ENCODE data around the gene ARL2BP.

Gene ARL2BP

DNA sequence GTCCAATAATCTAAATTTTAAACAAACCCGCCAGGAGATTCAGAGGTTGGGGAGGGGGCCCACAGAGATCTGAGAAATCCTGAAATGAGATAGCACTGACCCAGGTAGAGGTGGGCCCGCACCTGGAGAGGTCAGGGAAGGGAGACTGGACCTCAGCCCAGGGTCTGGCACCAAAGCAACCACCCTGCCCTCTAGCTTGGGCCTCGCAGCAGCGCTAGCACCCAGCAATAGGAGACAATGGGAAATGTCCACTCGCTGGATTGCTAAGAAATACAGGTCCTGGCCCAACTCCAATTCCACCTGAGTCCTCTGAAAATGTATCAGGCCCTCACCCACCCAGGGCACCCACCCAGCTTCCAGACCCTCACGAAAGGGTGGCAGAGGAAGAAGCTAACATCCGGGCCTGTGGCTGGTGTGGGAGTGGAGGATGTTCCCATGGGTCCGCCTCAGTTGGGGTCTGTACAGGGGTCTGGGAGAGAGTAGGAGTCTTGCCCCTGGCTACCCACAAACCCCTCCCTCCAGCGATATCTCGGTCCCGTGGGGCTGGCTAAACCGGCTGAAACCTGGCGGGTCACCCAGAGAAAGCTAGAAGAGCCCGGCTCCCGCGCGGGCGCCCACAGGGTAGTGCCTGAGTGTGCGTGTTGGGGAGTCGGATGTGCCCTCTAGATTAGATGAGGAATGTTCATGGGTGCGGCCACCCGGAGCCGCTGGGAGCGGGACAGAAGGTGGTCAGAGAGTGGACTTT is 38.3 kb downstream of the ARL2BP start:
- Mint-ChIP-seq H3K27me3 (peaks cover 28% of the 10 kb centered on the region), H3K36me3 (ENCODE audit: insufficient read depth) (no peaks in the 10 kb centered on the region), H3K4me3 (peak overlapping the region; percentile 76), H3K9me3 (no peaks in the 10 kb centered on the region), H3K4me1 (peaks cover 19% of the 10 kb centered on the region), H3K27ac (ENCODE audit: low read depth) (no peak overlapping the region)
- DNase-seq (ENCODE audit: low spot score in 2 of 2): no peak
- ATAC-seq (replicated peaks; ENCODE audit: extremely low read depth, poor library complexity, severe bottlenecking): no peak

DNA sequence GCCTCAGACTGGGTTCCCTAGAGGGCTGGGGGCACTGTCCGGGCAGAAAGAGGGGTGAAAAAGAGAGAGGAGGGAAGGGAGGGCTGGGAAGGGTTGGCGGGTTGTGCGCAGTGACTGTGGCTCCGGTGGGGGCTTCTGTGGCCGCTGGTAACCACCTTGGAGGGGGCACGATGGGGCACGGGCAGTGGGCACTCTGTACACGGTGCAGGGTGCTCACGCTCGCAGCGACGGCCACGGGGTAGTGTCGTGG is 38.8 kb downstream of the ARL2BP start:
- no peak overlapping the region for H3K27ac Mint-ChIP-seq (ENCODE audit: low read depth)
- peaks cover 28% of the 10 kb centered on the region for H3K27me3 Mint-ChIP-seq
- peaks cover 19% of the 10 kb centered on the region for H3K4me1 Mint-ChIP-seq
- ATAC-seq (replicated peaks; ENCODE audit: extremely low read depth, poor library complexity, severe bottlenecking): no peak
- H3K36me3 Mint-ChIP-seq (ENCODE audit: insufficient read depth): no peaks in the 10 kb centered on the region
- H3K4me3 Mint-ChIP-seq: peak overlapping the region; percentile 76
- DNase-seq (ENCODE audit: low spot score in 2 of 2): no peak
- H3K9me3 Mint-ChIP-seq: no peaks in the 10 kb centered on the region

DNA sequence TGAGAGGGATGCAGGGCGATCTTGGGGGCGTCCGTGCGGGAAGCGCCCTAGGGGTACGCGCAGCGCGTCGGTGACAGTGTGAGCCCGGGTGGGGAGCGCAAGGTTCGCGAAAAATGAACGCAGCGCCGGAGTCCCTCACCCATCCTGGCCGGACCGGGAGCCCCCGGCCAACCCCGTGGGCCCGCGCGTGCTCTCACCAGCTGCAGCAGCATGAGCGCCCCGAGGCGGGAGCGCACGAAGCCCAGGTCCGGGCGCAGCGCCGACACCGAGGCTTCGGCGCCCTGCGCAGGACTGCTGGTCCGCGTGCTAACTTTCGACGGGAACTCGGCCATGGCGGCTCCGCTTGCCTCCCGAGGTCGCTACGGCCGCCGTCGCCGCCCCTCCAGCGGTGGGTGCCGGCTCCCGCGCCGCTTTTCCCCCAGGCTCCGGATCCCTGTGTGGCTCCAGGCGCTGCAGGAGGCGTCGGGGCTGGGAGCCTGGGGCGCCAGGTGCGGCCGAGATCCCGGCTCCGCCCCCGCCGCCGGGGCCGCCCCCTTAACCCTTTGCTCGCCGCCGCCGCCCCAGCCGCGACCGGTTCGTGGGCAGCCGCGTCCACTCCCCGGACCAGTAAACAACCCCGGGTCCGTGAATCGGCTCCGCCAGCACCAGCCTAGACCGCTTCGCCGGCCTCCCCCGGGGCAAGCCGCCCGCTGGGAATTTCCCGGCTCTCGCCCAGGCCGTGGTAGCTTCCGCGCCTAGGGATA is 39.3 kb downstream of the ARL2BP start, which contains the start of gene PLLP:
Gene PLLP (minus strand): TSS at position 464 of the 743 bp plus-strand sequence. CDS start 132 bp downstream, at position 332.
- H3K27ac Mint-ChIP-seq (ENCODE audit: low read depth): no peak within 1 kb of the TSS
- H3K9me3 Mint-ChIP-seq: no peaks in the 10 kb centered on the region
- no peaks in the 10 kb centered on the region for H3K36me3 Mint-ChIP-seq (ENCODE audit: insufficient read depth)
- peak; percentile 46 for ATAC-seq (replicated peaks; ENCODE audit: extremely low read depth, poor library complexity, severe bottlenecking)
- H3K27me3 Mint-ChIP-seq: peaks cover 28% of the 10 kb centered on the region
- peak within 1 kb of the TSS; percentile 76 for H3K4me3 Mint-ChIP-seq
- peaks cover 19% of the 10 kb centered on the region for H3K4me1 Mint-ChIP-seq
- DNase-seq (ENCODE audit: low spot score in 2 of 2): no peak

DNA sequence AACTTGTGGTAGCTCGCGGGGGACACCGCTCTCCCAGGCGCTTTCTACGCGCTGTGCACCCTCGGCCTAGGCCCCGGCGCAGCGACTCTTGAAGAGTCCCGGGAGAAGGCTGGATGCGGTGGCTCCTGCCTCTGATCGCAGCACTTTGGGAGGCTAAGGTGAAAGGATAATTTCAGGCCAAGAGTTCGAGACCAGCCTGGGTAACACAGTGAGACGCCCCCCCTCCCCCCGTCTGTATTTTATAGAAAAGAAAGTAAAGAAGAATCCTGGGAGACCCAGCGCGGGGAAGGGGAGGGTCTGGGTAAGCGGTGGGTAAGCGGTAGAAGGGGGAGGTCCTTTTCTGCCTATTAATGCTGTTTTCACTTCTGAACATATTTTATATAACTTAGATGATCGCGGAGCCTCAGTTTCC is 39.9 kb downstream of the ARL2BP start:
- peaks cover 17% of the 10 kb centered on the region for H3K4me1 Mint-ChIP-seq
- no peaks in the 10 kb centered on the region for H3K9me3 Mint-ChIP-seq
- H3K27ac Mint-ChIP-seq (ENCODE audit: low read depth): no peak overlapping the region
- no peak for DNase-seq (ENCODE audit: low spot score in 2 of 2)
- peaks cover 28% of the 10 kb centered on the region for H3K27me3 Mint-ChIP-seq
- peak overlapping the region; percentile 61 for H3K4me3 Mint-ChIP-seq
- peak; percentile 31 for ATAC-seq (replicated peaks; ENCODE audit: extremely low read depth, poor library complexity, severe bottlenecking)
- H3K36me3 Mint-ChIP-seq (ENCODE audit: insufficient read depth): no peaks in the 10 kb centered on the region

DNA sequence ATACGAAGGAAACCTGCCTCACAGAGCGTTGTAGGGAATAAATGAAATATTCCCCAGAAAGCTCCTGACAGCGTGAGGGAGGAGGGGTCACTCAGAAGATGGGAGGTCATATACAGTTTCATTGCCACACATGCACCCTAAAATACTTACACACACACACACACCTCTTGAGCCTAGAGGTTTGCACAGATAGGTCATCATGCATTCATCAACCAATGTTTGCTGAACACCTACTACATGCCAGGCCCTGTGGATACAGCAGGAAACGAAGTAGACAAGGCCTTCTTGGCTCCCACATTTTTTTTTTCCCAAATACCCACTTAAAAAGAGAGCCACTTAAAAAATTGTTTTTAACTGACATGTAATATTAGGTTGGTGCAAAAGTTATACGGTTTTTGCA is 40.3 kb downstream of the ARL2BP start:
- DNase-seq (ENCODE audit: low spot score in 2 of 2) (no peak), ATAC-seq (replicated peaks; ENCODE audit: extremely low read depth, poor library complexity, severe bottlenecking) (no peak)
- Mint-ChIP-seq H3K27me3 (peaks cover 28% of the 10 kb centered on the region), H3K4me1 (peaks cover 13% of the 10 kb centered on the region), H3K9me3 (no peaks in the 10 kb centered on the region), H3K36me3 (ENCODE audit: insufficient read depth) (no peaks in the 10 kb centered on the region), H3K27ac (ENCODE audit: low read depth) (no peak overlapping the region), H3K4me3 (peak overlapping the region; percentile 61)

DNA sequence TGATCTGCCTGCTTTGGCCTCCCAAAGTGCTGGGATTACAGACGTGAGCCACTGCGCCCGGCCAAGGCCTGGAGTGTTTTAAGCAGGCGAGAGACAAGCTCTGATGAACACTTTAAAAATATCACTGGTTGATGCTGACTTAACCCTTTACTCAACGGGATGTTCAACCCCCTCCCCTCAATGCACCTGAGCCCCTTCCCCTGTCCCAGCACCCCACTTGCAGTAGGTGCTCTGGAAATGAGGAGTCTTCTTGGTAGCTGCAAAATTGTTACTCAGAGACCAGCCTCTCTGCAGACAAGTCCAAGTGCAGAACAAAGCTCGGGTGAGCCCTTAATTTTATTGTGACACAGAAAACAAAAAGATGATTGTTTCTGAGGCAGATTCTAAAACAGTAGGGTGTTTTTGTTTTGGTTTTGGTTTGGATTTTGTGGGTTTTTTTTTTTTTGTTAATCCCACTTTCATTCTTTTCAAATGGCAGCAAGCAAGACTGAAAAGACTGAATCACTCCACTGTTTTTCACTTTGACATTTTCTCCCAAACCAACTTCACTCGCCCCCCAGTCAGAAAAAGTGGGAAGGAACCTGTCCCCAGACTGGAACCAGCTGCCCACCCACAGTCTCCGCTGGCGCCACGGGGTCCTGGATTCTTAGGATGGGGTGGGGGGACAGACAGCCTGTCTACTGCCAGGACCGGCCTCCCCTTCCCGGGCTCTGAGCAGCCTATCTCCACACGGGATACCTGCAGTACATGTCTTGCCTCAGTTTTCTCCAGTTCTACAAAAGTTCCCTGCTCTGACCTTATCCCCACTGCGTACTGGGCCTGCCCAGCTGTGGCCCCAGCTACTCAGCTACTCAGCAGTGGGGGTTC is 44.6 kb downstream of the ARL2BP start:
- Mint-ChIP-seq H3K36me3 (ENCODE audit: insufficient read depth) (peaks cover 1% of the 10 kb centered on the region), H3K27me3 (peaks cover 8% of the 10 kb centered on the region), H3K4me3 (no peak overlapping the region), H3K9me3 (no peaks in the 10 kb centered on the region), H3K4me1 (peaks cover 5% of the 10 kb centered on the region), H3K27ac (ENCODE audit: low read depth) (no peak overlapping the region)
- DNase-seq (ENCODE audit: low spot score in 2 of 2): no peak
- ATAC-seq (replicated peaks; ENCODE audit: extremely low read depth, poor library complexity, severe bottlenecking): no peak

DNA sequence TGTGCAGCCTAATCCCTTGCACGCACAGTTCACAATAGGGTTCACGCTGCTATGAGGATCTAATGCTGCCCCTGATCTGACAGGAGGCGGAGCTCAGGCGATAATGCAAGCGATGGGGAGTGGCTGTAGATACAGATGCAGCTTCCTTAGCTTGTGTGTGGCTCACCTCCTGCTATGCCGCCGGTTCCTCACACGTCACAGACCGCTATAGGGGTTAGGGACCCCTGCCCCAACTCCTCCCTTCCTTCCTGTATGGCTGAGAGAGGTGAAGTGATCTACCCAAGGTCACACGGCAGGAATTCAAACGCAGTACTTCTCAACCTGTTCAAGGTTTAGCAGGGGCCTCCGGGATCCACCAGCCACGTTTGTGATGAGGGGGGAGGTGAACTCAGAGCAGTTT is 52.8 kb downstream of the ARL2BP start:
- no peaks in the 10 kb centered on the region for H3K27me3 Mint-ChIP-seq
- ATAC-seq (replicated peaks; ENCODE audit: extremely low read depth, poor library complexity, severe bottlenecking) (peak; percentile 14), DNase-seq (ENCODE audit: low spot score in 2 of 2) (peak; percentile 23 to 57)
- peaks cover 8% of the 10 kb centered on the region for H3K36me3 Mint-ChIP-seq (ENCODE audit: insufficient read depth)
- H3K4me1 Mint-ChIP-seq: peaks cover 12% of the 10 kb centered on the region
- no peaks in the 10 kb centered on the region for H3K9me3 Mint-ChIP-seq
- H3K4me3 Mint-ChIP-seq: no peak overlapping the region
- H3K27ac Mint-ChIP-seq (ENCODE audit: low read depth): no peak overlapping the region

DNA sequence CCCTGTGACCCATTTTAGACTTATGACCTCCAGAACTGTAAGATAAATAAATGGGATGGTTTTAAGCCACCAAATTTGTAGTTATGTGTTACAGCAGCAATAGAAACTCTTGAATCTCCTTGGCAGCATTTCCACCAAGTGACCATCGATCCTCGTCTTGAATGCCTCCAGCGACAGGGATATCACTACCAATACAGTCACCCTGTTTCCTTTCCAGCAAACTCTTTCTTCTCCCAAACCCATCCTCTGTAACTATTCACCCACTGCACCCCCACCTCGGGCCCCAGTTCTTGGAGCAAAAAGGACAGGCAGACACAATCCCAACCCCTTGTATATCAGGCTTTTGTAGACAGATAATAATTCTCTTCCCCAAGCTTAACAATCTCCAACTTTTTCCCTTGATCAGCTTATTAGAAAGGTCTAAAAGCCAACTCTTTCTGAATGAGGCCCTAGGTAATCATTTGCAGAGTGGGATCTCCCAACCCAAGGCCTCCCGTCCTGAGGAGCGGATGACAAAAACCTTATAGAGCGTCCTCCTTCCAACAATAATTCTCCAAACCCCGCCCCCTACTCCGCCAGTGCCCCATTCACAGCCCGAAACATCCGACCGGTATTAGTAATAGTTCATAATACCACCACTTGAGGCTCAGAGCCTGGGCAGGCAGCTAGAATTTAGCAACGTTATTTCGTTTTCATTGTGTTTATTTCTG is 54.1 kb downstream of the ARL2BP start:
- DNase-seq (ENCODE audit: low spot score in 2 of 2) (no peak), ATAC-seq (replicated peaks; ENCODE audit: extremely low read depth, poor library complexity, severe bottlenecking) (peak; percentile 20)
- Mint-ChIP-seq H3K27ac (ENCODE audit: low read depth) (no peak overlapping the region), H3K4me3 (no peak overlapping the region), H3K27me3 (no peaks in the 10 kb centered on the region), H3K4me1 (peaks cover 12% of the 10 kb centered on the region), H3K36me3 (ENCODE audit: insufficient read depth) (peaks cover 9% of the 10 kb centered on the region), H3K9me3 (no peaks in the 10 kb centered on the region)

DNA sequence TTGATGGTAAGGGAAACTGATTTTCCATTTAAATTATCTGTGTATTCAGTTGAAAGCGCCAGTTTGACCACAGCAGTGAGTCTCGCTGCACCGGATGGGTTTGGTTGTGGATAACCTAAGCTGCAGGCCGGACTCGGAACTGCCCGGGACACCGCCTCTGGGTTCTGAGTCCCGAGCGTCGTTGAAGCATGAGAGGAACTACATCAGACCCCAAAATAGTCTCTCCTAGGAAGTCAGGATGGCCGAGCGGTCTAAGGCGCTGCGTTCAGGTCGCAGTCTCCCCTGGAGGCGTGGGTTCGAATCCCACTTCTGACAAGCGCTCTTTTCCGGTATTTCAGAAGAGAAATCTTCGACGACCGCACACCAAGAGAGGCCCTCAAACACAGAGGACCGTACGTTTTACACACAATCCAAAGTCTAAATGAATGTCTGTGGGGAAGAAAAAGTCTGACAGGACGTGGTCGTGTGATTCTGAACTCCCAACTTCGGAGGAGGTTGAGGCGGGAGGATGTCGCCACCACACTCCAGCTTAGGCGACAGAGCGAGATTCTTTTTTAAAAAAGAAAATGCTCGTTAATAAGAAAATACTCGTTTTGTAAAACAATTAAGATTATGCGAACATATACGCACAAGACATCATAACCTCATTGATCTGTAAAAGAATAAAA is 54.8 kb downstream of the ARL2BP start:
- ATAC-seq (replicated peaks; ENCODE audit: extremely low read depth, poor library complexity, severe bottlenecking): peak; percentile 56
- DNase-seq (ENCODE audit: low spot score in 2 of 2): peak; percentile 89 to 90

DNA sequence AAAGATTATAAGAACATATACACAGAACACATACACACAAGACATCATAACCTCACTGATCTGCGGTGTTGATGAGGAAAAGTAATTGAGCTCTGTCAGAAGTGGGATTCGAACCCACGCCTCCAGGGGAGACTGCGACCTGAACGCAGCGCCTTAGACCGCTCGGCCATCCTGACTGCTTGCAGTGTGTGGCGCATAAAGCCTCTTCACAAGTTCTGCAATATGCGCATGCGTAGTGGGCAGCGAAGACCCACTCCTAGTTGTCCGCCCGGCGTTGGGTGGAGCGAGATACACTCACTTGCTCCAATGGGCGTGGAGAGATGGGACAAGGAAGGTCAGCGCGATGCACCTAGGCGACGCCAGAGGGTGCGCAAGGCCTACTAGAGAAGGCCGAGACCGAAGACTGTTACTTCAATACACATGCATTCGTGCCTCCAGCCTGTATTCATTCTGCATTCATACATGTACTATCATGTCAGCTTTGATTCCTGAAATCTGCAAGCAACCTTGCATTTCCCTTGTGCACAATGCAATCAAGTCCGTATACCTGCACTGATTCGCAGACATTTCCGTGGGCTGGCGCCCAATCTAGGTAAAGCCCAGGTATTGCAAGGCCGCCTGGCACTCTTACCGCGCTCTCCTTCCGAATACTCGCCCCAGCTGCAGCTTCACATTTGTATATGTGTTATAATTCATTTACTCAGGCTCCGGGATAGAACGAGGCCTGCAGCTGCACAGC is 55.5 kb downstream of the ARL2BP start:
- Mint-ChIP-seq H3K4me3 (no peak overlapping the region), H3K27ac (ENCODE audit: low read depth) (no peak overlapping the region), H3K27me3 (no peaks in the 10 kb centered on the region), H3K9me3 (no peaks in the 10 kb centered on the region), H3K4me1 (peaks cover 12% of the 10 kb centered on the region), H3K36me3 (ENCODE audit: insufficient read depth) (peaks cover 7% of the 10 kb centered on the region)
- peak; percentile 100 for DNase-seq (ENCODE audit: low spot score in 2 of 2)
- ATAC-seq (replicated peaks; ENCODE audit: extremely low read depth, poor library complexity, severe bottlenecking): peak; percentile 81

More for the DNA sequence above, 54.8 kb downstream of the ARL2BP start:
- peaks cover 12% of the 10 kb centered on the region for H3K4me1 Mint-ChIP-seq
- H3K27me3 Mint-ChIP-seq: no peaks in the 10 kb centered on the region
- H3K9me3 Mint-ChIP-seq: no peaks in the 10 kb centered on the region
- no peak overlapping the region for H3K27ac Mint-ChIP-seq (ENCODE audit: low read depth)
- H3K36me3 Mint-ChIP-seq (ENCODE audit: insufficient read depth): peaks cover 7% of the 10 kb centered on the region
- no peak overlapping the region for H3K4me3 Mint-ChIP-seq

DNA sequence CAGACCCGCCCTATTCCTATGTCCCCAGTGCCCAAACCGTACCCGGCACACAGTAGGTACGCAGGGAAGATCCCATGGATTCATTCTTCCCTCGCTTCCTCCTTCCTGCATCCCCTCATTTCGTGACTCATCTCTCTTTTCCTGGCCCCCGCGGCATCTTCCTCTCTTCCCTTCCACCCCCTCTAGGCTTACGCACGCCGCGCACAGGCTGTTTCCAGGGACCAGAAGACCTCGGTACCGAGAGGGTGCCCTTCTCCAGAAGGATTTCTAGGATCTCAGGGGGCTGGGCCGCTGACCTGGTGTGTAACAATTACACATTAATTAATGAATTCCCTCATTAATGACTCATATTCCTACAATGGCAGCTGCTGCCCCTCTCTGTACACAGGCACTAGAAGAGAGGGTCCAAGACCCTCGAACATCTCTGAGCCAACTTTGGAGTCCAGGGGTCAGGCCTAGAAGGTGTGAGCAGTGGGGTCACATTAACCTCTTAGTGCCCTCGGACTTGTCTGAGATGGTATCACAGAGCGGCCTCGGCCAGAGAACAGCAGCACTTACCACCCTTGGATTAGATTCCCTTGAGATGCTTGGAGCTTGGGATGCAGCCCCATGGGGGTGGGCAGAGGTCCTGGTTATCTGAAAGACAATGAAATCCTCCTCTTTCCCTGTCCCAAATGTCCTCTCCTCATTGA is 56.2 kb downstream of the ARL2BP start:
- DNase-seq (ENCODE audit: low spot score in 2 of 2) (no peak), ATAC-seq (replicated peaks; ENCODE audit: extremely low read depth, poor library complexity, severe bottlenecking) (no peak)
- Mint-ChIP-seq H3K27ac (ENCODE audit: low read depth) (no peak overlapping the region), H3K36me3 (ENCODE audit: insufficient read depth) (peaks cover 7% of the 10 kb centered on the region), H3K4me1 (peaks cover 12% of the 10 kb centered on the region), H3K9me3 (no peaks in the 10 kb centered on the region), H3K27me3 (no peaks in the 10 kb centered on the region), H3K4me3 (no peak overlapping the region)
